Amniotic epithelial cell (primary cell): ENCODE data around the gene PFKL.
"Not testable (repeated sequence)": the region's sequence is repeated elsewhere in the genome, so short reads cannot be mapped to it uniquely, and the experiment has no call there.

Experiments
- DNase-seq: peaks from one replicate; pipeline ENCODE4 v3.0.0-alpha.2; 2010; ENCODE audit warnings: low read depth

Gene PFKL

GRCh38 chr21:44294391-44295162 lies 5.3 kb upstream of the PFKL start:
- no peak for DNase-seq

- DNase-seq: no peak
Observed at GRCh38 chr21:44295163-44295573, 4.7 kb upstream of the PFKL start.

- no peak for DNase-seq
Observed at GRCh38 chr21:44295646-44296045, 4.2 kb upstream of the PFKL start.

GRCh38 chr21:44296103-44296519 lies 3.7 kb upstream of the PFKL start:
- no peak for DNase-seq

- no peak for DNase-seq
Observed at GRCh38 chr21:44296916-44297315, 2.9 kb upstream of the PFKL start.

GRCh38 chr21:44297525-44298290 lies 2.1 kb upstream of the PFKL start:
- peak; percentile 72 for DNase-seq

- peak; percentile 13 for DNase-seq
Observed at GRCh38 chr21:44298301-44298700, 1.6 kb upstream of the PFKL start.

GRCh38 chr21:44299085-44299457 lies 782 bp upstream of the PFKL start:
- DNase-seq: peak; percentile 30

GRCh38 chr21:44300262-44300959 lies 558 bp downstream of the PFKL start:
- DNase-seq: peak; percentile 32

GRCh38 chr21:44301141-44301540 lies 1.3 kb downstream of the PFKL start:
- DNase-seq: no peak

GRCh38 chr21:44301961-44302406 lies 2.1 kb downstream of the PFKL start:
- DNase-seq: no peak

- DNase-seq: not testable (repeated sequence)
Observed at GRCh38 chr21:44302573-44303401, 2.9 kb downstream of the PFKL start.

GRCh38 chr21:44303490-44303981 lies 3.7 kb downstream of the PFKL start:
- DNase-seq: no peak

GRCh38 chr21:44304011-44304616 lies 4.3 kb downstream of the PFKL start:
- DNase-seq: no peak

- peak; percentile 32 for DNase-seq
Observed at GRCh38 chr21:44304877-44305293, 5.0 kb downstream of the PFKL start.

GRCh38 chr21:44305691-44306090 lies 5.8 kb downstream of the PFKL start:
- no peak for DNase-seq

- DNase-seq: peak; percentile 77
Observed at GRCh38 chr21:44306936-44307704, 7.3 kb downstream of the PFKL start.

GRCh38 chr21:44310628-44311507 lies 11.0 kb downstream of the PFKL start:
- no peak for DNase-seq

GRCh38 chr21:44312089-44312488 lies 12.2 kb downstream of the PFKL start:
- no peak for DNase-seq
